Fibroblast of lung (primary cell): ENCODE measurements around the gene SFXN3.

Source experiments
- EZH2 ChIP-seq: IDR thresholded peaks from 2 replicates; pipeline ENCODE4 v1.5.1; 2012; ENCODE audit warnings: low read length, control low read depth, mild to moderate bottlenecking; ENCODE audit errors: missing control alignments
- TF ChIP-seq, protein P1 (sequence below), 2 donors: IDR thresholded peaks in 1 of 2; conservative IDR thresholded peaks in 1 of 2; 1 replicate in 1 of 2; 2 replicates in 1 of 2; pipeline ENCODE4 v1.5.1; 2011 to 2012; ENCODE audit warnings: low read length in 2 of 2, control low read depth in 1 of 2, inconsistent platforms in 1 of 2, low read depth in 1 of 2, mild to moderate bottlenecking in 1 of 2

DNA sequence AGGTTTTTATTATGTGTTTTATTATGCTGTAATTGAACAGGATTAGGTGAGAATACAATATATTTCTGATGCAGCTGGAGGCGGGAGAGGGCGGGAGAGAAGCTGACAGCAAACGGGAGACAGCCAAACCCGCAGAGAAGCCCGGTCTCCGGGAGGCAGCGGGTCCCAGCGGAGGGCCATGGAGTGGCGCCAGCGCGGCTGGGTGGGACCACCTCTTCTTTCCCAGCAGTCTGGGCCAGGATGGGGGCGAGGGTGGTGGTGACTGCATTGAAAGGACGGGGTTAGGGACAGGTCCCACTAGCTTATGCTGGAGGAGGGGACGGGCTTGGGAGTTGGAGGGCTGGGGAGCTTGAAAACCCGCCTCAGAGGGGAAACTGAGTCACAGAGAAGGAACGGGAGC lies 16.2 kb downstream of the SFXN3 start:
- TF ChIP-seq, protein P1, sequence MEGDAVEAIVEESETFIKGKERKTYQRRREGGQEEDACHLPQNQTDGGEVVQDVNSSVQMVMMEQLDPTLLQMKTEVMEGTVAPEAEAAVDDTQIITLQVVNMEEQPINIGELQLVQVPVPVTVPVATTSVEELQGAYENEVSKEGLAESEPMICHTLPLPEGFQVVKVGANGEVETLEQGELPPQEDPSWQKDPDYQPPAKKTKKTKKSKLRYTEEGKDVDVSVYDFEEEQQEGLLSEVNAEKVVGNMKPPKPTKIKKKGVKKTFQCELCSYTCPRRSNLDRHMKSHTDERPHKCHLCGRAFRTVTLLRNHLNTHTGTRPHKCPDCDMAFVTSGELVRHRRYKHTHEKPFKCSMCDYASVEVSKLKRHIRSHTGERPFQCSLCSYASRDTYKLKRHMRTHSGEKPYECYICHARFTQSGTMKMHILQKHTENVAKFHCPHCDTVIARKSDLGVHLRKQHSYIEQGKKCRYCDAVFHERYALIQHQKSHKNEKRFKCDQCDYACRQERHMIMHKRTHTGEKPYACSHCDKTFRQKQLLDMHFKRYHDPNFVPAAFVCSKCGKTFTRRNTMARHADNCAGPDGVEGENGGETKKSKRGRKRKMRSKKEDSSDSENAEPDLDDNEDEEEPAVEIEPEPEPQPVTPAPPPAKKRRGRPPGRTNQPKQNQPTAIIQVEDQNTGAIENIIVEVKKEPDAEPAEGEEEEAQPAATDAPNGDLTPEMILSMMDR (conservative IDR thresholded peaks at IDR 0.05 in 1 of 2, IDR thresholded peaks at IDR 0.05 in 1 of 2; ENCODE audit: low read depth in 1 of 2, low read length in 2 of 2): no peak
- TF ChIP-seq EZH2: peak; percentile 20
